GM21390 (cell line): Measurements from ENCODE around the gene NELFA.

Source experiments
- ATAC-seq: cut with Tn5 transposase; IDR thresholded peaks from one replicate; pipeline ENCODE4 v1.9.1; 2021; ENCODE audit not compliant: unreplicated experiment

The NELFA gene

GRCh38 chr4:1983053-1983845 lies 25.5 kb downstream of the NELFA start:
- no peak for ATAC-seq

GRCh38 chr4:1982124-1983052 lies 26.4 kb downstream of the NELFA start:
- ATAC-seq, result no peak

DNA sequence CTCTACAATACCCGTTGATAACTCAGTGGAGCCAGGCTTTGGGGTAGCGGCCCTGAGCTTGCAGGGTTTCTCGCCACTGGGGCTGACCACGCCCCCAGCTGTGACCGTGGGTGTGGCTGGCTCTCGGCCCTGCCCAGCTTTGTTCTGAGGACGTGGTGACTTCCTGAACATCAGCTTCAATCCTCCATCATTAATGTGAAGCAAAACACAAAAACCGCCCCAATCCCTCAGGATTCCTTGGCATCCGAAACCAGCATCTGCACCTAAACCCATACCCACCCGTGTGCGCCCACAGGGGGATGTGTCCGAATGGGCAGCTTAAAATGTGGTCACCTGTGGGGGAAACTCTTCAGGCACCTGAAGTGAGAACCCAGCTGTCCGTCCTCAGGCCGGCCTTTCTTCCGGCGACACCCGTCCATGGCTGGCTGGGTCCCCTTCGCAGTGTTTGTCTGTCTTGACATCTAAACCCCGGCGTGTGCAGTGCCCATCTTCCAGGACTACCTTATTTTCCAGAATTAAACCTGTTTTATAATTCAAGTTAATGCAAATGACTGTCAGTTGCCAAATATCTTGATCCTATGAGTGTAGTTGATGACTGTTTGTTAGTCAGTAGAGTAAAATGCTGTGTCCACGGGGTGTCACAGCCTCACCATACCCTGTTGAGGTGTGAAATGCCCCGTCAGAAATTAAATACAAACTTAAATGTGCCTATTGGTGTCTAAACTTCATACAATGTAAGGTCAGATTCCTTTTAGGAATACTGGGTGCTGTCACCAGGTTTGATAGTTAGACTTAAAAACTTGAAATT lies 27.3 kb downstream of the NELFA start:
- ATAC-seq, result no peak

GRCh38 chr4:1980561-1981041 lies 28.2 kb downstream of the NELFA start:
- no peak for ATAC-seq

- no peak for ATAC-seq
Measured at GRCh38 chr4:1979477-1980196, 29.1 kb downstream of the NELFA start.

DNA sequence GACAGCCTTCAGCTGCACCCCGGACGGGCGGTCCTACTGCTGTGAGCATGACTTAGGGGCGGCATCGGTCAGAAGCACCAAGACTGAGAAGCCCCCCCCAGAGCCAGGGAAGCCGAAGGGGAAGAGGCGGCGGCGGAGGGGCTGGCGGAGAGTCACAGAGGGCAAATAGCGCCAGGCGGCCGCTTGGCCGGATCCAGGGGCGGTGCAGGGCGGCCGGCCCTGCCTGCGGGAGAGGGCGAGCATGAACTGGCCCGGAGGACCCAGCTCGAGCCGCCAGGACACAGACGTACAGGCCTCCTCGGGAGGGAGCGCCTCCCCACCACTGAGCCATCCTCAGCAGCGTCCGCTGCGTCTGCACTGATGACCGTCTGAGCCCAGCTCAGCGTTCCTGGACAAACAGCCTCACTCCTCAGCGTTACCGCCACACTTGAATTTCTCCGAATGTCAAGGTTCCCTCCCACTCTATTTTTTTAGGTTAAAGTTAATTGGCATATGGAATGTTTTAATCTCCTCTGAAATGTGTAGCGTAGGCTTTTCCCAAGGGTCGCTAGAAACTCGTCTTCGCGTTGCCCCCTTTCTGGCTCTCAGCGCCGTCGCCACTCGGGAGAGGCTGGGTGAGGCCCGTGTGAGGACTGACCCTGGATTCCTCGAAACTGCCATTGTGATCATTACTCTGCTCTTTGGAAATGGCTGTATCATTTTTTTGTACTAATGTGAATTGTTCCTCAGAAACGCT lies 29.9 kb downstream of the NELFA start:
- no peak for ATAC-seq

DNA sequence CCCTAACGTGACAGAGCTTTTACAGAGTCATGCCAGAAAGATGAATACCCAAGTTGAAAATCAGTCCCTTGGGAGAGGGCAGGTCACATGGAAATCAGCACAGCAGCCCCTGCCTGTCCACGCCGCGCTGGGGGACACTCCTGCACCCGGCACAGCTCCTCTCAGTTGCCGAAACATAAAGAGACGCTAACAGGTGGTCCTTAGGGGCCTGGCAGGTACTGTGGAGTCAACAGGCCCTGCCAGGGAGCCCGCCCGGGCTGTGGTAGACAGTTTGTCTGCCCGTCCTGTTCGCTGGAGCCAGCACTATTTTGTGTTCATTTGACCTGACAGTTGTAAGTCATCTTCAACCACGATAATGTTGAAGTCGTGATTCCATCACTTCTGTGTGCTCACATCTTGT lies 30.5 kb downstream of the NELFA start:
- ATAC-seq, result no peak

DNA sequence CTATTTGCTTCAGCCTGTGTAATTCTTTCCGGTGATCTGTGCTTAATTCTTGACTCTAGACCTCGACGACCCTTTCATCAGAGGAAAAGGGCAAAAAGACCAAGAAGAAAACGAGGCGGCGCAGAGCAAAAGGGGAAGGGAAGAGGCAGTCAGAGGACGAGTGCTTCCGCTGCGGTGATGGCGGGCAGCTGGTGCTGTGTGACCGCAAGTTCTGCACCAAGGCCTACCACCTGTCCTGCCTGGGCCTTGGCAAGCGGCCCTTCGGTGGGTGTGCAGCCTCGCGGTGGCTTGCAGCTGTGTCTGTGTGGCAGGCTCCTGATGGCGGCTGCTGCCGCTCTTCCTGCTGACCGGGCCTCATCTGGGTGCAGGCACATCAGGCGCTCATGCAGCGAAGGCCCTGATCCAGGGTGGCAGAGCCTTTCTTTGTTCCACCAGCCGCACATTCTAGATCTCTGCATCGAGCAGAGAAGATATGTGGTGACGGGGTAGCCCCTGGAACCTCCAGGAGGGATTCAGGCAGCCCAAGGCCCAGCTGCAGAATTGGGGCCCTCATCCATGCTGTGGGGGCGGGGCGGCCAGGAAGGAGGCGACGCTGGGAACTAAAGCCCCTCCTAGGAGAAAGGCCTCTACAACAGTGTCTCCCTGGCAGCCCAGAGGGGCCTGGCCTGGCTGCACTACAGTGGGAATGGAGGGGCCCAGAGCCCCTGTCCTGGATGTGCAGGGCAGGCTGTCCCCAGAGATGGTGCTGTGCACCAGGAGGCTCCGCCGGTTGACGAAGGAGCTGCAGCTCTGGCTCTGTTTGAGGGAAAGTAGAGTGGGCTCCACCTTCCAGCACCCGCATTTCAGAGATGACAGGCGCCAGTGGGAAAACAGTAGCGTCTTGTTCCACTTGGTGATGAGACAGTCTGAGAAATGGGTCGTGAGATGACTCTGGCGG lies 32.1 kb downstream of the NELFA start:
- ATAC-seq, result no peak

GRCh38 chr4:1975880-1976279 lies 32.9 kb downstream of the NELFA start:
- ATAC-seq, result no peak

DNA sequence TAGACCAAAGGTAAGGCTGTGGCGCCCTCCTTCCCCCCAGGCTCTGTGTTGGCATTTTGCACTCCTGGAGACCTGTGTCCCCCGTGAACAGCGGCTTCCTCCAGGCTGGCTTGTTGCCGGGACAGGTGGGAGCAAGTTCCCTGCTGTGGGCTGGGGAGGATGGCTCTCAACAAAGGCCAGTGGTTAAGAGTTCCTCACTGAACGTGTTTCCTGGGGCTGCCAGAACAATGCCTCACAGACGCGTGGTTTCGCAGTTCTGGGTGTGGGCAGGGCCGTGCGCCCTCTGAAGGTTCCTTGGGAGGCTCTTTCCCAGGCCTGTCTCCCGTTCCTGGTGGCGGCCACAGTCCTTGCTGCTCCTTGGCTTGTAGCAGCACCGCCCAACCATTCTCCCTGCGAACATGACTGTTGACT lies 33.4 kb downstream of the NELFA start:
- no peak for ATAC-seq

DNA sequence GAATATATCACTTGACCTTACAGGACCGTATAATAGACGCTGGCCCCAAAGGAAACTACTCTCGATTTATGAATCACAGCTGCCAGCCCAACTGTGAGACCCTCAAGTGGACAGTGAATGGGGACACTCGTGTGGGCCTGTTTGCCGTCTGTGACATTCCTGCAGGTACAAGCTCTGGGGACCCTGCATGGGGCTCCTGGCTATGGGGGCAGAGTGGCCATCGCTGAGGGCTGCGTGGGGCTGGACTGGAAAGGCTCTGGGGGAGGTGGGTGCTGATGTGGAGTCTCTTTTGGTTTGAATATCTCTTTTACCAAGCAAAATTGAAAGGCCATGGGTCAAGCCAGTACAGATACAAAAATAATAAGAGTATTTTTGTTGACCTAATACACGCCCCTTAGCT lies 33.9 kb downstream of the NELFA start:
- no peak for ATAC-seq

GRCh38 chr4:1973661-1974060 lies 35.1 kb downstream of the NELFA start:
- ATAC-seq, result no peak

DNA sequence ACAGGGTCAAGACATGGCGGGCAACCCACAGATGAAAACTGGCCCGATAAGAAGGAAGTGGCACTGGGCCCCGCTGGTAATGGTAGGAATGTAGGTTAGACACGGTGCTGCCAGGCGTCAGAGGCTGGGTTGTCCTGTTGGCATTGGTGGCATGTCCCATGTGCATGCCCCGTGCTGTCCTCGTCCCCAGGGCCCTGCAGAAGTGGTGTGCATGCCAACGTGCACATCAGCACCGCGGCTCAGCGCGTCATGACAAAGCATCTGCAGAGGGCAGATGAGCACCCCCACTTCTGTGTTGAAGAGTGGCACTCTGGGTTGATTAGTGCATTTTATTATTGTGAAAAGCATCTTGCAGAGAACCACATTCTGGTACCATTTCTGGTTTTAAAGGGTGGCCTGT lies 35.6 kb downstream of the NELFA start:
- no peak for ATAC-seq

GRCh38 chr4:1972414-1972813 lies 36.4 kb downstream of the NELFA start:
- ATAC-seq, result no peak

- no peak for ATAC-seq
Measured at GRCh38 chr4:1971456-1972200, 37.1 kb downstream of the NELFA start.

- ATAC-seq, result no peak
Measured at GRCh38 chr4:1970926-1971325, 37.8 kb downstream of the NELFA start.

- ATAC-seq, result no peak
Measured at GRCh38 chr4:1969928-1970723, 38.6 kb downstream of the NELFA start.
